PC-3 (cell line): Measurements from ENCODE around the gene TXNDC12.

Experiments used
- EZH2 ChIP-seq: fragments of 300-600 bp; sonication (generic); IDR thresholded peaks from one replicate; pipeline ENCODE4 v1.6.1; 2017; ENCODE audit warnings: antibody characterized with exemption, mild to moderate bottlenecking, low read length; ENCODE audit not compliant: unreplicated experiment
- TF ChIP-seq, protein P1 (sequence below): fragments of 300-600 bp; sonication (generic); conservative IDR thresholded peaks from 2 replicates; pipeline ENCODE4 v1.5.1; 2017; ENCODE audit warnings: antibody characterized with exemption, low read depth, mild to moderate bottlenecking, low read length

GRCh38 chr1:52045236-52045635 lies 9.8 kb downstream of the TXNDC12 start:
- TF ChIP-seq, protein P1, sequence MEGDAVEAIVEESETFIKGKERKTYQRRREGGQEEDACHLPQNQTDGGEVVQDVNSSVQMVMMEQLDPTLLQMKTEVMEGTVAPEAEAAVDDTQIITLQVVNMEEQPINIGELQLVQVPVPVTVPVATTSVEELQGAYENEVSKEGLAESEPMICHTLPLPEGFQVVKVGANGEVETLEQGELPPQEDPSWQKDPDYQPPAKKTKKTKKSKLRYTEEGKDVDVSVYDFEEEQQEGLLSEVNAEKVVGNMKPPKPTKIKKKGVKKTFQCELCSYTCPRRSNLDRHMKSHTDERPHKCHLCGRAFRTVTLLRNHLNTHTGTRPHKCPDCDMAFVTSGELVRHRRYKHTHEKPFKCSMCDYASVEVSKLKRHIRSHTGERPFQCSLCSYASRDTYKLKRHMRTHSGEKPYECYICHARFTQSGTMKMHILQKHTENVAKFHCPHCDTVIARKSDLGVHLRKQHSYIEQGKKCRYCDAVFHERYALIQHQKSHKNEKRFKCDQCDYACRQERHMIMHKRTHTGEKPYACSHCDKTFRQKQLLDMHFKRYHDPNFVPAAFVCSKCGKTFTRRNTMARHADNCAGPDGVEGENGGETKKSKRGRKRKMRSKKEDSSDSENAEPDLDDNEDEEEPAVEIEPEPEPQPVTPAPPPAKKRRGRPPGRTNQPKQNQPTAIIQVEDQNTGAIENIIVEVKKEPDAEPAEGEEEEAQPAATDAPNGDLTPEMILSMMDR: no peak
- no peak for TF ChIP-seq EZH2
